HepG2 (cell line): ENCODE data around the gene SIM1. TPM values are rescaled to one million over a fixed set of nuclear protein-coding genes. Genes with fewer than 3 reads are reported as not detected.

Source experiments
- EP300 ChIP-seq, 3 experiments: sonication (generic) in 1 of 3; formaldehyde crosslinking in 1 of 3; IDR thresholded peaks; 2 replicates each; pipeline versions ENCODE4 v1.5.1 to v1.6.1; 2011 to 2020; ENCODE audit warnings: low read depth in 2 of 3, low read length in 2 of 3, borderline replicate concordance in 1 of 3, improper control_type of control experiment in 1 of 3, mild to moderate bottlenecking in 1 of 3, missing genetic modification reagents in 1 of 3, moderate library complexity in 1 of 3
- GATAD2A ChIP-seq: IDR thresholded peaks from 2 replicates; pipeline ENCODE4 v1.6.1; 2016
- MIXL1 ChIP-seq: IDR thresholded peaks from 2 replicates; pipeline ENCODE4 v1.6.1; 2016
- MTA1 ChIP-seq: sonication (generic); formaldehyde crosslinking; IDR thresholded peaks from 2 replicates; pipeline ENCODE4 v1.4.0; 2020; ENCODE audit warnings: missing genetic modification reagents, mild to moderate bottlenecking, borderline replicate concordance
- NR2F6 ChIP-seq, 2 experiments: IDR thresholded peaks; 2 replicates each; pipeline ENCODE4 v1.6.1; 2016; ENCODE audit warnings: antibody characterized with exemption in 1 of 2, mild to moderate bottlenecking in 1 of 2
- PAF1 ChIP-seq: IDR thresholded peaks from 2 replicates; pipeline ENCODE4 v1.6.1; 2016; ENCODE audit warnings: missing genetic modification reagents, missing compliant biosample characterization
- PAXIP1 ChIP-seq: sonication (generic); formaldehyde crosslinking; conservative IDR thresholded peaks from 2 replicates; pipeline ENCODE4 v1.4.0; 2020; ENCODE audit warnings: mild to moderate bottlenecking, missing genetic modification reagents, moderate library complexity
- POLR2A ChIP-seq, 2 experiments: IDR thresholded peaks; 2 replicates each; pipeline ENCODE4 v1.6.1; 2011; ENCODE audit warnings: low read depth in 2 of 2, low read length in 2 of 2, mild to moderate bottlenecking in 1 of 2, moderate library complexity in 1 of 2; ENCODE audit not compliant: insufficient read depth in 1 of 2
- PRPF4 ChIP-seq: fragments of 200-400 bp; formaldehyde crosslinking; IDR thresholded peaks from 2 replicates; pipeline ENCODE4 v1.6.1; 2016; ENCODE audit warnings: low read length, low read depth; ENCODE audit not compliant: poor library complexity, severe bottlenecking
- RARA ChIP-seq: IDR thresholded peaks from 2 replicates; pipeline ENCODE4 v1.6.1; 2016; ENCODE audit warnings: missing genetic modification reagents, missing compliant biosample characterization
- REPIN1 ChIP-seq: sonication (generic); formaldehyde crosslinking; IDR thresholded peaks from 2 replicates; pipeline ENCODE4 v1.8.0; 2022; ENCODE audit warnings: missing genetic modification reagents, low read depth, mild to moderate bottlenecking, borderline replicate concordance
- RERE ChIP-seq: IDR thresholded peaks from 2 replicates; pipeline ENCODE4 v1.6.1; 2016; ENCODE audit warnings: low read depth, missing genetic modification reagents, missing compliant biosample characterization
- SNAI1 ChIP-seq: sonication (generic); formaldehyde crosslinking; IDR thresholded peaks from 2 replicates; pipeline ENCODE4 v1.5.0; 2020; ENCODE audit warnings: mild to moderate bottlenecking, missing genetic modification reagents, borderline replicate concordance
- TBX2 ChIP-seq: sonication (generic); formaldehyde crosslinking; IDR thresholded peaks from 2 replicates; pipeline ENCODE4 v1.5.0; 2020; ENCODE audit warnings: missing genetic modification reagents, mild to moderate bottlenecking, borderline replicate concordance
- ZGPAT ChIP-seq: IDR thresholded peaks from 2 replicates; pipeline ENCODE4 v1.6.1; 2016; ENCODE audit warnings: mild to moderate bottlenecking
- ZMYM4 ChIP-seq: sonication (generic); formaldehyde crosslinking; IDR thresholded peaks from 2 replicates; pipeline ENCODE4 v1.8.1; 2023; ENCODE audit warnings: mild to moderate bottlenecking, missing genetic modification reagents
- ZNF629 ChIP-seq: sonication (generic); formaldehyde crosslinking; conservative IDR thresholded peaks from 2 replicates; pipeline ENCODE4 v1.5.0; 2020; ENCODE audit warnings: missing genetic modification reagents
- ZNF709 ChIP-seq: sonication (generic); formaldehyde crosslinking; IDR thresholded peaks from 2 replicates; pipeline ENCODE4 v1.5.0; 2020; ENCODE audit warnings: mild to moderate bottlenecking, missing genetic modification reagents
- ZNF891 ChIP-seq: sonication (generic); formaldehyde crosslinking; IDR thresholded peaks from 2 replicates; pipeline ENCODE4 v1.5.0; 2020; ENCODE audit warnings: mild to moderate bottlenecking, missing genetic modification reagents
- polyA plus RNA-seq, 8 experiments: library from polyadenylated mRNA; depleted of rRNA in 3 of 8; stranded (reverse) in 7 of 8; unstranded in 1 of 8; fragments of >200 nt; fragmentation: Illumina TruSeq in 4 of 8; extraction: Trizol in 4 of 8; gene quantifications; 2 replicates each; pipeline versions ENCODE4 v1.2.1 to v1.2.3, GENCODE V29; 2011 to 2016; ENCODE audit warnings: low read depth in 4 of 8, missing spikeins in 1 of 8, mixed read lengths in 1 of 8; ENCODE audit not compliant: insufficient read depth in 1 of 8
- total RNA-seq, 5 experiments: library from RNA; depleted of rRNA; stranded (reverse); fragments of >200 nt; fragmentation: Illumina TruSeq; extraction: Trizol; gene quantifications; 2 replicates each; pipeline ENCODE4 v1.2.3, GENCODE V29; 2016; ENCODE audit warnings: low read depth in 1 of 5

SIM1 gene
- total and polyA plus RNA-seq, 2 of the 13 experiments (the other 11 are each of a cell fraction or from before 2014, with no cell fraction given) = not detected

GRCh38 chr6:100482698-100483097, 18.0 kb upstream of the SIM1 start (continued):
- peak; percentile 44; the same call in 1 of the 2 replicates for TF ChIP-seq PAXIP1 (CRISPR knock-in tag)
- no peak for TF ChIP-seq PAF1 (CRISPR knock-in tag)
- no peak for TF ChIP-seq MTA1 (CRISPR knock-in tag)
- peak; percentile 73 for TF ChIP-seq ZMYM4 (CRISPR knock-in tag)
- TF ChIP-seq ZGPAT = peak; percentile 46; the same call in 1 of the 2 replicates
- no peak for TF ChIP-seq POLR2A (IDR thresholded peaks at IDR 0.05; ENCODE audit: insufficient read depth in 1 of 2, low read depth in 2 of 2, low read length in 2 of 2)
- no peak for TF ChIP-seq ZNF629
- peak; percentile 58; the same call in 1 of the 2 replicates for TF ChIP-seq RERE (CRISPR knock-in tag)
- 0 out of 2 replicates have a peak, but pooled peaks have one; percentile 34 for TF ChIP-seq REPIN1 (CRISPR knock-in tag)
- TF ChIP-seq EP300 (IDR thresholded peaks at IDR 0.05; ENCODE audit: low read depth in 2 of 2, low read length in 2 of 2) = peak in 1 of 2 experiments; percentile 29; a peak in 1 of 4 replicates
- no peak for TF ChIP-seq EP300 (CRISPR knock-in tag; IDR thresholded peaks at IDR 0.05; ENCODE audit: borderline replicate concordance)
- no peak for TF ChIP-seq PRPF4
- no peak for TF ChIP-seq ZNF891 (CRISPR knock-in tag)
- TF ChIP-seq NR2F6 (IDR thresholded peaks at IDR 0.05) = no peak
- peak; percentile 44; the same call in 1 of the 2 replicates for TF ChIP-seq NR2F6 (CRISPR knock-in tag; IDR thresholded peaks at IDR 0.05)
- TF ChIP-seq ZNF709 (CRISPR knock-in tag) = no peak
- TF ChIP-seq RARA (CRISPR knock-in tag) = peak; percentile 54; the same call in 1 of the 2 replicates
- 0 out of 2 replicates have a peak, but pooled peaks have one; percentile 29 for TF ChIP-seq MIXL1 (CRISPR knock-in tag)
- TF ChIP-seq TBX2 (CRISPR knock-in tag) = peak; percentile 81; the same call in 1 of the 2 replicates
- no peak for TF ChIP-seq SNAI1 (CRISPR knock-in tag)
- peak; percentile 74 for TF ChIP-seq GATAD2A (CRISPR knock-in tag)
